ENCODE data around the gene LRRC3.

LRRC3 gene

GRCh38 chr21:44438531-44439210, 16.6 kb upstream of the LRRC3 start:
- DNase-seq (ENCODE audit: low spot score) (no peak), FAIRE-seq (no peak)

DNA sequence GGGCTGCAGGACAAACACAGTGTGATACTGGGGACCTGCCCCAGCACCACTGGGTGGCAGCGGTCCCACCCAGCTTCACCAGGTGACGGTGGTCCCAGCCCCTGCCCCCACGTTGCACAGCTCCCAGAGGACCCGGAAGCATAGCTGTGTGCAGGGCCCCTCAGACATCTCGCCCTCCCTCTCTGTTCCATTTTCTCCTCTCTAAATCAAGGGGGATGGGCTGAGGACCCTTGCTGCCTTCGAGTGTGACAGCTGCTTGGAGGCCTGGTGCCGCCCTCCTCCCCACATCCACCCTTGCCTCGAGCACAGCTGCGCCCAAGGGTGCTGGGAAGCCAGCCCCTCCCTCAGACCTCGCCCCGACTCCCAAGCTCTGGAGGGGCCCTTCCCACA, 16.1 kb upstream of the LRRC3 start:
- FAIRE-seq (no peak), DNase-seq (ENCODE audit: low spot score) (no peak)

DNA sequence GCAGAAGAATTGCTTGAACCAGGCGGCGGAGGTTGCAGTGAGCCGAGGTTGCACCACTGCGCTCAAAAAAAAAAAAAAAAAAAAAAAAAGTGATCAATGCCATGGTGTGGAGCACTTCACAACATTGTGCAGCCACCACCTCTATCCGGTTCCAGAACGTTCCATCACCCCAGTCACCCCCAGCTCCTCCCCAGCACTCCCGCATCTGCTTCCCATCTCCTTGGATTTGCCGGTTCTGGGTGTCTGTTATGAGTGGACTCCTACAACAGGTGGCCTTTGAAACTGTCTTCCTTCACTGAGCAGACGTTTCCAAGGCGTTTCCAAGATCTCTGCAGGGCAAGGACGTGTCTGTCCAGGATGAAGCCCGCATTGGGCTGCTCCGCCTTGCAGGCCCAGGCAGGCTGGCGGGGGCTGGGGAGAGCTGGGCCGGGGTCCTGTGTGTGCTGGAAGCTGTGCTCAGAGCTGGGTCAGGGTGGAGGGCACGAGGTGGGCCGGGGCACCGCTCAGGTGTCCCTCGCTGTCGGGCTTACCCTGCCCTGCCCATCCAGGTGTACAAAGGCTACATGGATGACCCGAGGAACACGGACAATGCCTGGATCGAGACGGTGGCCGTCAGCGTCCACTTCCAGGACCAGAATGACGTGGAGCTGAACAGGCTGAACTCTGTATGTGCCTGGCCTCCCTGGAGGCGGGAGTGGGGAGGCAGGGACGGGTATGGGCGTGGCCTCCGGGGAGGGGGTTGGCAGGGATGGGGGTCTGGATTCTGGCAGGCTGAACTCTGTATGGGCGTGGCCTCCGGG, 14.9 kb upstream of the LRRC3 start:
- FAIRE-seq (peak; percentile 73), DNase-seq (ENCODE audit: low spot score) (no peak)

DNA sequence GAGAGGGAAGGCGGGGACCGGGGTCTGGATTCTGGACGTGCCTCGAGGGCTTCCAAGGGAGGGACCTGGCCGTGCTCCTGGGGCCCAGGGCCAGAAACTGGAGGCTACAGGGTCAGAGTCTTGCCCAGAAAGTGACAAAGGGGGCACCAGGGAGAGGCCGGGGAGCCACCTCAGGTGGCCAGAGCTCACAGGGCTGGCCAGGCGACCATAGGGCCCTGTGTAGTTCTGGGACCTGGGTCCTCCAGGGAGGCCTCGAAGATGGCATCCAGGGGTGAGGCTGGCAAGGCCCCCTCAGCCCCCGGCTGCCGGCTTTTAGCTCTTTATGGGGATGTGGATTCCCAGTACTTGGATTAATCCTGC, 14.3 kb upstream of the LRRC3 start:
- DNase-seq (ENCODE audit: low spot score) (no peak), FAIRE-seq (no peak)

DNA sequence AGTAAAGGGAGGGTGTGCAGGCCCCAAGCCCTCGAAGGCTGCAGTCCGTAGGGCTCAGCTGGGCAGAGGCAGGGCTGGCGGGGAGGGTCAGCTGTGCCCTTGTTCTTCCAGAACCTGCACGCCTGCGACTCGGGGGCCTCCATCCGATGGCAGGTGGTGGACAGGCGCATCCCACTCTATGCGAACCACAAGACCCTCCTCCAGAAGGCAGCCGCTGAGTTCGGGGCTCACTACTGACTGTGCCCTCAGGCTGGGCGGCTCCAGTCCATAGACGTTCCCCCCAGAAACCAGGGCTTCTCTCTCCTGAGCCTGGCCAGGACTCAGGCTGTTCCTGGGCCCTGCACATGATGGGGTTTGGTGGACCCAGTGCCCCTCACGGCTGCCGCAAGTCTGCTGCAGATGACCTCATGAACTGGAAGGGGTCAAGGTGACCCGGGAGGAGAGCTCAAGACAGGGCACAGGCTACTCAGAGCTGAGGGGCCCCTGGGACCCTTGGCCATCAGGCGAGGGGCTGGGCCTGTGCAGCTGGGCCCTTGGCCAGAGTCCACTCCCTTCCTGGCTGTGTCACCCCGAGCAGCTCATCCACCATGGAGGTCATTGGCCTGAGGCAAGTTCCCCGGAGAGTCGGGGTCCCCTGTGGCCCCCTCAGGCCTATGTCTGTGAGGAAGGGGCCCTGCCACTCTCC, 13.6 kb upstream of the LRRC3 start:
- DNase-seq (ENCODE audit: low spot score) = no peak

DNA sequence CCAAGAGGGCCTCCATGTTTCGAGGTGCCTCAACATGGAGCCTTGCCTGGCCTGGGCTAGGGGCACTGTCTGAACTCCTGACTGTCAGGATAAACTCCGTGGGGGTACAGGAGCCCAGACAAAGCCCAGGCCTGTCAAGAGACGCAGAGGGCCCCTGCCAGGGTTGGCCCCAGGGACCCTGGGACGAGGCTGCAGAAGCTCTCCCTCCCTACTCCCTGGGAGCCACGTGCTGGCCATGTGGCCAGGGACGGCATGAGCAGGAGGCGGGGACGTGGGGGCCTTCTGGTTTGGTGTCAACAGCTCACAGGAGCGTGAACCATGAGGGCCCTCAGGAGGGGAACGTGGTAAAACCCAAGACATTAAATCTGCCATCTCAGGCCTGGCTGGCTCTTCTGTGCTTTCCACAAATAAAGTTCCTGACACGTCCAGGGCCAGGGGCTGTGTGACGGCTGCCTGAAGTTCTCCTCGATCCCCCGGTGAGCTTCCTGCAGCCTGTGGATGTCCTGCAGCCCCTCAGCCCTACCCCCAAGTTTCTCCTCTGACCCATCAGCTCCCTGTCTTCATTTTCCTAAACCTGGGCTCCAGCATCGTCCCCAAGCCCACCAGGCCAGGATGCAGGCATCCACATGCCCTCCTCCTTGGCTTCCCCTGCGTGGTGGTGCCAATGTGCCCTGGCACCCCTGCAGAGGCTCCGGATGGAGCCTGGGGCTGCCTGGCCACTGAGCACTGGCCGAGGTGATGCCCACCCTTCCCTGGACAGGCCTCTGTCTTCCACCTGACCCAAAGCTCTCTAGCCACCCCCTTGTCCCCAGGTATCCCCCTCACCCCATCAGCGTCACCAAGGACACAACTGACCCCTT, 12.8 kb upstream of the LRRC3 start:
- DNase-seq (ENCODE audit: low spot score) (no peak), FAIRE-seq (no peak)

More for the DNA sequence above, 13.6 kb upstream of the LRRC3 start:
- no peak for FAIRE-seq

DNA sequence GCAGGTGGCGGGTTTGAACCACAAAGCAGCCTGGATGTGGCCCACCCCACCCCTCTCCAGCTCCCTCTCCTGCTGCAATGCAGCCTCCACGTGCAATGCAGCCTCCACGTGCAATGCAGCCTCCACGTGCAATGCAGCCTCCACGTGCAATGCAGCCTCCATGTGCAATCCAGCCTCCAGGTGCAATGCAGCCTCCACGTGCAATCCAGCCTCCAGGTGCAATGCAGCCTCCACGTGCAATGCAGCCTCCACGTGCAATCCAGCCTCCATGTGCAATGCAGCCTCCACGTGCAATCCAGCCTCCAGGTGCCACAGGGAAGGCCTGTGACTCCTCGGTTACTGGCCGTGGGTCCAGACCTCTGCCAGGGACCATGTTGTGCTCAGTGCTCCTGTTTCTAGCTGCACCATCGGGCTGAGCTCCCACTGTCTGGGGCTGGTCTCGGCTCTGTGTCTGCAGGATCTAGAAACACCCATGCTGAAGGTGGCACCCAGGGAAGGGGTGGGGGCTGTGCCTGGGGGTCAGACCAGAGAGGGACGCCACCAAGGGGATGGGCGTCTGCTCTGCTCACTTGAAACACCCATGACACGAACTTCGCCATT, 11.9 kb upstream of the LRRC3 start:
- DNase-seq (ENCODE audit: low spot score) (no peak), FAIRE-seq (no peak)

DNA sequence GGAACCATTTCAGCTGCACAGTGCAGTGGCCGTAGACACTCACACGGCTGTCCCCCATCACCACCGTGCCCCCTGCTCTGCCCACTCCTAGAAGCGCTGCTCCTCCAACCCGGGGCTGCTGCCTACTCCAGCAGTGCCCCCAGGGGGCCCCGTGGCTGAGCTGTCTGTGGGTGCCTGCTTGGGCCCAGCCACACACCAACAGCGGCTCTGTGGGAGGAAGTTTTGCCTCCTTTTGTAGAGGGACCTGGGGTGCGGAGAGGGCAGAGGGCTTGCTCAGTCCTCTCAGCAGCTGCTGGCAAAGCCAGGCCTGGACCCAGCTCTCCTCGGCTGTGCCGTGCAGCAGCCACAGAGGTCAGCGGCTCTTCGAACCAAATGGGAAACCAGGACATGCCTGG, 11.4 kb upstream of the LRRC3 start:
- DNase-seq (ENCODE audit: low spot score) = no peak

DNA sequence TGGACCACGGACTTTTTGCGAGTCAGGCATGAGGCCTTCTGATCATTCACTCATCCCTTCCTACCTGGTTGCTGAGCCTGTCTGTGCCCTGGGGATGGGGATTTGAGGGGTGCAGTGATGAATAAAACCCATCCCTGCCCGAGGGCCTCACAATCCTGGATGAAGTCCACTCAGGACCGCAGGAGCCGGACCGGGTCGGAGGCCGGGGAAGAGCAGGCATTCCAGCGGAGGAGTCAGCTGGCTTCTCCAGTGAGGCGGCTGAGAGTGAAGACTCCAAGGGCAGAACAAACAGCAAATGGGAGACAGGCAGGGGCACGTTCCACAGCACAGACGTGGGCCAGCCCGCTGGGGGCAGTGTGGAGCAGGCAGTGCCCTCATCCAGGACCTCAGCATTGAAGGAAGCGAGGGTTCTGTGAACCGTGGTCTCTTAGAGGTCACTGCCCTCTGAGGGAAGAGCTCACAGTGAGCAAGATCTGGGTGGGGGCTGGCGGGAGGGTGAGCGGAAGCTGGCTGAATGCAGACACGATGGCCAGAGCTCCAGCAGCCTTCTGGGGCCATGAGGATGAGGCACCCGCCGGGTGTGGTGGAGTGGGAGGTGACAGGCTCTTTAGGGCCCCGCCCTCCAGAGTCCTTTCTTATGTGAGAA, 10.9 kb upstream of the LRRC3 start:
- FAIRE-seq (no peak), DNase-seq (ENCODE audit: low spot score) (peak; percentile 21)

More for the DNA sequence above, 11.4 kb upstream of the LRRC3 start:
- no peak for FAIRE-seq

DNA sequence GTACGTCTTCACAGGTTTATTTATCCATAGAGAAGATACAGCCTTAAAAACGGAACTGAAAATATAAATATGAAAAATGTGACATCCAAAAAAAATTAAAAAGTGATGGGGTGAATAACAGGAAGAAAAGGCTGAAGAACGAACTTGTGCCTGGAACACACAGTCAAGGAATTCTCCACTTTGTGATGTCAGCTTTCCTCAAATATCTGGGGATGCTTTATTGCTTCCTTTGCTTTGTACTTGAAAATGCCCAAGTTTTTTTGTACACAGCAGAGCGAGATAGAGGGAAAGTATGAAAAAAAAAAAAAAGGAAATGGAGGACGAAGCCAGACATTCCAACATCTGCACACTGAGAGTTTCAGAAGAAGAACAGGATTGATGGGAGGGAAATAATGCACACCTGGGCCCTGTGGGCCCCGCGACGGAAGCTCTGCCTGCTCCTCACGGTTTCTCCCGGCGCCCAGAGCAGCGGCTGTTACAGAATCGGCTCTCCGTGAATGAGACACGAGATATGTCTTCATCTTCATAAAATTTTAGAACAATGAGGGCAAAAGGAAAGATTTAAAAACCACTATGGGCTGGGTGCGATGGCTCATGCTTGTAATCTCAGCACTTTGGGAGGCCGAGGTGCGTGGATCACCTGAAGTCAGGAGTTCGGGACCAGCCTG, 10.0 kb upstream of the LRRC3 start:
- FAIRE-seq (no peak), DNase-seq (ENCODE audit: low spot score) (no peak)

DNA sequence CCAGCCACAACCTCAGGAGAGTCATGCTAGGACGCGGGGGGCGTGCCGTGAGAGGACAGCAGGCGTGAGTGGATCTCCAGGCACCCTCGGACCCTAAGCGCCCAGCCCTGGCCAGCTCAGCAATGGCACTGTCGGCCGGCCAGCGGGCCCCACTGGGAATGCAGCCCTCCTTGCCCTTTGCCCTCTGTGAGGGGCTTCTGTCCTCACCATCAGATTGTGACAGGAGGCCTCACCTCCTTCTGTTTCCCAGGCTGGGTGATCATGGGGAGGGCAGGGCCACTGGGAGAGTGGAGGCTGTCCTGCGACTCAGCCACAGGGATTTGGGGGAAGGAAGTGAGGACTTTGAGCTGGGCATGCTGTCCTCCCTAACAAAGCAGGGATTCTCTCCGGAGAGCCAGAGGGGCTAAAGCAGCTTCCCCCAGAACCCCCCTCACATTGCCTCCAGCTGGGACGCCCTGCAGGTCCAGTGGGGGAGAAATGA, 6.6 kb upstream of the LRRC3 start:
- DNase-seq (ENCODE audit: low spot score) = no peak
- FAIRE-seq = no peak

DNA sequence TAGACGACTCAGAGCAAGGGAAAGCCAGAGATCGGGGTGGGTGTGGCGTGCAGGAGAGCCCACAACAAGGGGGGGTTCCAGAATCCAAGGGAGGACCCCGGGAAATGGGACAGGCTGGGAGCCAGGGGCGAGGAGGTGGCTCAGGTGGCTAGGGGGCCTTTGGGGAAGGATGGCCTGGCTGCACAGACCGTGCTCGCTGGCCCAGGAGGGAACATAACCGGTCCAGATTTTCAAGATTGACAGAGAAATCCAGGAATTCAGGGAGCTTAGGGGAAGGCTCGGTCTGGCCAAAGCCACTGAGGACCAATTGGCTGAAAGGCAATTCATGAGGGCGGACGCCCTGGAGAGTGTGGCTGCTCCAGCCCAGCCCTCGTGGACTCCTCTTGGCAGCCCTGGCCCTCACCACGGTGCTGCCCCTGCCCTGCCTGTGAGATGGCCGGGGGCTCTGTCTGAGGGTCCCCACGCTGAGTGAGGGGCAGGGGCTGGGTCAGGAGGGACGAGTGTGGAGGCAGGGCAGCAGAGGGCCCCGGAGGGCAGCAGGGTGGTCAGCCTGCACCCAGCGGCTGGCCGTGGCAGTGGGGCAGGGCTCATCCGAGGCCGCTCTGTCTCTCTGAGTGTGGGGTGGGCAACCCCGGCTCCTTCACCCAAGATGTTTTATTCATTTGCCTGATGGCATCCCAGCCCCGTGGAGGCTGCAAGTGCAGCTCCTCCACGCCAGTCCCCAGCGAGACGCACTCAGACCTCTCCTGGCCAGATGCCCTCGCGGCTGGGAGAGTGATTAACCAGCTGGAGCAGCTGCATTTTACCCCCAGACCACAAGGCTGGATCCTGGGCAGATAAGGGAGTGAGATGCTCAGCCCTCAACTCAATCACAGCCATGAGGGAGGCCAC, 5.6 kb upstream of the LRRC3 start:
- DNase-seq (ENCODE audit: low spot score) = no peak
- FAIRE-seq = no peak

GRCh38 chr21:44450402-44450801, 4.9 kb upstream of the LRRC3 start:
- DNase-seq (ENCODE audit: low spot score) (no peak), FAIRE-seq (no peak)

DNA sequence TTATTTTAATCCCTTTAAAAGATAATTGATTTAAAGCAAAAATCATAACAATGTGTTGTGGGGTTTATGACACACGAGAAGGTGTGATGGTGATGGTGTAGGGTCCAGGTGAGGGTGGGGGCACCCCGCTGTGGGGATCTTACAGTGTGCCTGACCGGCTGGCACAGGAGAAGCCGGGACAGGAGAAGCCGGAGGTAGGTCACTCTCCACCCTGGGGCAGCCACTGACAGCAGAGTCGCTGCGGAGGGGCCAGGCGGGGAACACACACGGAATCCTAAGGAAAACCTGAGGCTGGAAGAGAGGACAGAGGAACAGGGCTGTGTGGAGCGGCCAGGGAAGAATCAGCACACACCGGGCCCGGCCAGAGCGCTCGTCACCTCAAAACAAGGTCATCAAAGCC, 4.3 kb upstream of the LRRC3 start:
- DNase-seq (ENCODE audit: low spot score) (no peak), FAIRE-seq (no peak)

DNA sequence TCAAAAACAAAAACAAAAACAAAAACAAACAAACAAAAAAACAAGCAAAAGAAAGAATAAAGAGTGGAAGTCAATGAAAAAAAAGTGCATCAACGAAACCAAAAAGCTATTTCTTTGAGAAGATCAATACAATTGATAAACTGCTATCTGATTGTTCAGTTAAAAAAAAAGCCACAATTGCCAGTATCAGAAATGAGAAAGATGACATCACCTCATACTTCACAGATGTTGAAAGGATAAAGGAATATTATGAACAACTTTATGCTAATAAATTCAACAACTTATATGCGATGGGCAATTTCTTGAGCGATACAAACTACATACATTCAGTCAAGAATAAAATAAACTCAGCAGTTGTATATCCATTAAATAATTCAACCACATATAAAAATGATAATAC, 2.2 kb upstream of the LRRC3 start:
- FAIRE-seq = no peak
- no peak for DNase-seq (ENCODE audit: low spot score)

DNA sequence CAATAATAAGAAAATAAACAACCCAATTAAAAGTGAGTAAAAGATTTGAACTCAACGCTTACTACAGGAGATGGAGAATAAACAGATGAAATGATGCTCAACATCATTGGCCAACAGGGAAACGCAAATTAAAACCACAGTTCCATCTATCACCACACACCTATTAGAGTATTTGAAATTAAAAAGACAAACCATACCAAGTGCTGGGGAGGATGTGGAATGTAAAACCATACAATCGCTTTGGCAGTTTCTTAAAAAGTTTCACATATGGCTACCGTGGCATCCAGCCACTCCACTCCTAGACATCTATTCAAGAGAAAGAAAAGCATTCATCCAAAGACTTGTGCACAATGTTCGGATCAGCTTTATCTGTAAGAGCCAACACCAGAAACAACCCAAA, 1.3 kb upstream of the LRRC3 start:
- FAIRE-seq = no peak

GRCh38 chr21:44455524-44456213, 359 bp downstream of the LRRC3 start:
- no peak for FAIRE-seq
- peak; percentile 63 for DNase-seq (ENCODE audit: low spot score)

More for the DNA sequence above, 1.3 kb upstream of the LRRC3 start:
- DNase-seq (ENCODE audit: low spot score) = no peak

- DNase-seq (ENCODE audit: low spot score) (no peak), FAIRE-seq (no peak)
Measured at GRCh38 chr21:44456214-44456914, 1.1 kb downstream of the LRRC3 start.

Data from urothelium cell line (cell line).